HG02798 (cell line): ENCODE data around the gene SMKR1.
"Not testable (repeated sequence)": the region's sequence is repeated elsewhere in the genome, so short reads cannot be mapped to it uniquely, and the experiment has no call there.

ENCODE experiments used
- ATAC-seq: cut with Tn5 transposase; IDR thresholded peaks from one replicate; pipeline ENCODE4 v1.9.1; 2021; ENCODE audit warnings: mild to moderate bottlenecking; ENCODE audit not compliant: unreplicated experiment, poor library complexity

Gene SMKR1

DNA sequence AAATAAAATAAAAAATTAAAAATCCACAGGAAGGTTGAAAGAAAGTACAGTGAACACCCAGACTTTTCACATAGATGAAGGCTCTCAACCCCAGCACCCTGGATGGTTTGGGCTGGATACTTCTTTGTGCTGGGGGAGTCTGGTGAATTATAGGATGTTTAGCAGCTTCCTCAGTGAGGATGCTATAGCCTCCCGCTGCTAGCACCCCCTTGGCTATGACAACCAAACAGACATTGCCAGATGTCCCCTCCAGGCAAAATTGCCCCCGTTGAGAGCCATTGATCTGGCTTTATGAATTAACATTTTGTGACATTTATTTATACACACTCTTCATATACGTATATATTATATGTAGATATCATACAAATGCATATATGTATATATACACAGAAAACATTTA, 21.6 kb downstream of the SMKR1 start:
- ATAC-seq, result no peak

GRCh38 chr7:129524405-129524804, 22.1 kb downstream of the SMKR1 start:
- ATAC-seq, result not testable (repeated sequence)

DNA sequence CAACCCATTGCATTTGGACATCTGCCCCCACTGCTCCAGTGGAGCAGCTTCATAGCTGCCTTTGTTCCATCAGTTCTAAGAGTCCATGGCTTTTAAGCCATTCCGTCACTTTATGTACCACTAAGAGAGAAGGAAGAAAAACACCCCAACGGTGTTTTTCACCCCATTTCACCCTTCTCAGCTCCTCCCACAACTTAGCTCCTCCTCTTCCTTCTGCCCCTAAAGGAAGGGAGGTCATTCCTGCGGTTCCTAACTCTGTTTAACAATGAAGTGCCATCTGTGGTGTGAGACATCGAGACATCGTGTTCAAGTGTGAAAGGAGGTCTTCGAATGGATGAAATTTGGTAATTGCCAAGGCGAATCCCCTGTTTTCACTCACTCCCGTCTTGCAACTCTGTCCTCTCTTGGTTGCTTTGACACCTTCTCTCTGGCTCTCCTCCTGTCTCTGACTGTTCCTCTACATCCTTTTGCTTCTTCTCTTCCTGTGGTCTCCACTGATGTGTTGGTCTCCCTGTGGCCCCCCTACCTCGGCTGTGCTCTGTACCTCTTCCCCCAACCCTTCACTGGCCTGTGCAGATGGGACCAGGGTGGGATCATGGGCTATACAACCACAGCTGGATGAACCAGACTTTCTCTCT, 23.0 kb downstream of the SMKR1 start:
- no peak for ATAC-seq

DNA sequence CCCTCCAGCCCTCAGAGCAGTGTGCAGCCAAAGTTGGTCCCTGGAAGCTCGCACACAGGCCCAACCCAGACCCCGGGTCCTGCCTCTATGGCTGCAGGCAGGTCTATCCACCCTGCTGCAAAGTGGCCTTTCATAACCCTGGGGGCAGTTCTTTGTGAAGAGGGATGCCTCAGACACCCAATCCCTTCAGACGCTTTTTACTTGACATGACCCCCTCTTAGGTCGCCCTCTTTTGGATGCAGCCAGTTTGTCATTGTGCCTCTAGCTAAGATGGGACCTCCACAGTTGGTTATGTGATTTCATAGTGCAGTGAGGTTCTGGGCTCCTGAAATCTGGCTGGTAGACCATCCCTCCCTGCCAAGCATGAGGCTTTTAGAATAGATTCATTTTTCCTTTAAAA, 27.3 kb downstream of the SMKR1 start:
- no peak for ATAC-seq

DNA sequence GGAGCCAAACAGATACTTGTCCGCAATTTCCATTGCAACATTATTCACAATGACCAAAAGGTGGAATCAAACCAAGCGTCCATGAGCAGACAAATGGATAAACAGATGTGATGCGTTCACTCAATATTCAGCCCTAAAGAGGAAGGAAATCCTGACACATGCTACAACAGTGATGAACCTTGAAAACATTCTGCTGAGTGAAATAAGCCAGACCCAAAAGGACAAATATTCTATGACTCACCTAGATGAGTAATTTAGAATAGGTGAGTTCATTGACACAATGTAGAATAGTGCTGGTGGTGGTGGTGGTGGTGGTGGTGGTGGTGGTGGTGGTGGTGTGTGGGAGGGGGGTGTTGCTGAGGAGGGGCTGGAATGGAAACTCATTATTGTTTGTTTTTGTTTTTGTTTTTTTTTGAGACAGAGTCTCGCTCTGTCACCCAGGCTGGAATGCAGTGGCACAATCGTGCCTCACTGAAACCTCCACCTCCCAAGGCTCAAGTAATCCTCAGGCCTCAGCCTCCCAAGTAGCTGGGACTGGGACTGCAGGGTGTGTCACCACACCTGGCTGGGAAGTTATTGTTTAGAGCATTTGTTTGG, 28.6 kb downstream of the SMKR1 start:
- ATAC-seq, result no peak

DNA sequence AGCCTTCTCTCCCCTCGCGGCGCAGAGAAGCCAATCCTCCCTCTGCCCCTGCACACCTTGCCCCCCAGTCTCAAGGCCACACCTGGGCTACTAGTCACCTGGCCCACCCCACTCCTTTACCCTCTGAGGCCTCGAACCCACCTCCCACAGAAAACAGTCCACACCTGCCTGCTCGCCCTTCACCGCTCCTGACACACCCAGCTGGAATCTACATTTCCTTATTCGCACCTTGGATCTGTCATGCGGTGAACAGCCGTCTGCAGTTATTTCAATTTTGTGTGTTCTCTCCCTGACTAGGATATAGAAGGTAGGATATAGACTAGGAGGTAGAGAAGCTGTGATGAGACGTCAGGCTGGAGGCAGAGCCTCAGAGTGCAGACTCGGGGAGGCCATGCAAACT, 29.4 kb downstream of the SMKR1 start:
- ATAC-seq, result no peak

DNA sequence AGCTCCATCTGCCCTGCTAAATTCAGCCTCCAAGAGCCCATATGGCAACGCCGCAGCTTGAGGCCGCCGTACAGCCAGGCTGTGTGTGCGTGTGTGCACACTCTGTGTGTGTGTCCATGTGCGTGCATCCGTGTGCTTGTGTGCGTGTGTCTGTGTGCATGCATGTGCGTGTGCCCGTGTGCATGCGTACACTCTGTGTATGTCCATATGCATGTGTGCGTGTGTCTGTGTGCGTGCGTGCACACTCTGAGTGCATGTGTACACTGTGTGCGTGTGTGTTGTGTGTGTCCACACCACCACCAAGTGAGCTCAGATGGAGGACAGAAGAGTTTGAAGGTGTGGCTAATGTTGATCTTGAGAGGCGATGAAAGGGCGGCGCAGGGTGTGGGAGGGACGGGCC, 30.0 kb downstream of the SMKR1 start:
- ATAC-seq, result no peak

DNA sequence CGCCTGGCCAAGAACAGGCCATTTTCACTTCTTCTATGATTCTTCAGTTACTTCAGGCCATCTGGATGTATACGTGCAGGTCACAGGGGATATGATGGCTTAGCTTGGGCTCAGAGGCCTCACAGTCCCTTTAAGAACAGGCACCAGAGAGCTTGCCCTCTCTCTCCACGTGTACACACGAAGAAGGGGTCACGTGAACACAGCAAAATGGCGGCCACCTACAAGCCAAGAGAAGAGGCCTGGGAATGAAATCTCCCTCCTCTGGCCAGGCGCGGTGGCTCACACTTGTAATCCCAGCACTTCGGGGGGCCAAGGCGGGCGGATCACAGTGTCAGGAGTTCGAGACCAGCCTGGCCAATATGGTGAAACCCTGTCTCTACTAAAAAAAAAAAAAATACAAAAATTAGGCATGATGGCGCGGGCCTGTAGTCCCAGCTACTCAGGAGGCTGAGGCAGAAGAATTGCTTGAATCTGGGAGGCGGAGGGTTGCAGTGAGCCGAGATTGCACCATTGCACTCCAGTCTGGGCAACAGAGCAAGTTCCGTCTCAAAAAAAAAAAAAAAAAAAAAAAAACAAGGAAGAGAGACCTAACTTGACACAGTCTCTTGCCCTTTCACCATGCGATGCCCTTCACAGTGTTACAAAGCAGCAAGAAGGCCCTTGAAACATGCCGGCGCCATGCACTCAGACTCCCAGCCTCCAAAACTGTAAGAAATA, 32.4 kb downstream of the SMKR1 start:
- ATAC-seq, result not testable (repeated sequence)

DNA sequence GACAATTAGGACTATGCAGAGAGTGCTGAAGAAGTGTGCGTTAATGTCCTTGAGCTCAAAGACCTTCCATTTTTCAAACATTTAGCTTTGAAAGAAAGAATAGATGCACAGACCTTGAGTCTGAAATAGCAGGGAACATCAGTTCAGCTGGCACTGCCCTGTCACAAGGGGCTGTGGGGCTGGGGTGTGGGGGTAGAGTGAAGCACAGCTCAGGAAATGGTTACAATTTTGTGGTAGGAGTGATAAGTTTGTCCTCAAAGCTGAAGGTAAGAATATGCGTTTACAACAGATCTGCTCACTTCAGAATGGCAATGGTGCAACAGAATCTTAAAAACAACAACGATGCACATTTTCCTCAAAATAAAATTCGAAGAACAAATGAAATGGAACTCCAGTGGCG, 33.6 kb downstream of the SMKR1 start:
- ATAC-seq, result no peak

- no peak for ATAC-seq
These were observed 34.0 kb downstream of the SMKR1 start for GRCh38 chr7:129536323-129536722.

- ATAC-seq, result no peak
These were observed 36.5 kb downstream of the SMKR1 start for GRCh38 chr7:129538790-129539189.

DNA sequence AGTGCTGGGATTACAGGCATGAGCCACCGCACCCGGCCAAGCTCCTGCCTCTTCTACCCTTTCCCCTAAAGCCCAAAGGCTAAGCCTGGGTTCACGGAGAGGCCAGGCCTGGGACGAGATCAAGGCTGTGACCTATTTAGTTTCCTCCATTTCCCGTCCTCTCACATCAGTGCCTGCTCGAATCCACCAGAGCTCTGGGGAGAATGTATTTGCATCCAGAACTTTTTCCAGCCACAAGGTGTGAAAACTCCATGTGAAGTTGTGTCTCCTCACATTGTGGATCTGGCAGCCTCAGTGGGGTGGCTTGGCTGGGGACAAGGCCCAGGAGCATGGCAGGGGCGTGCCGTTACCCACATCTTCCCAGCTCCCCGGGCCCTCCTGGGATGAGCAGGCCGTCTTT, 38.0 kb downstream of the SMKR1 start:
- ATAC-seq, result no peak

GRCh38 chr7:129544700-129545099, 42.4 kb downstream of the SMKR1 start:
- ATAC-seq, result no peak

DNA sequence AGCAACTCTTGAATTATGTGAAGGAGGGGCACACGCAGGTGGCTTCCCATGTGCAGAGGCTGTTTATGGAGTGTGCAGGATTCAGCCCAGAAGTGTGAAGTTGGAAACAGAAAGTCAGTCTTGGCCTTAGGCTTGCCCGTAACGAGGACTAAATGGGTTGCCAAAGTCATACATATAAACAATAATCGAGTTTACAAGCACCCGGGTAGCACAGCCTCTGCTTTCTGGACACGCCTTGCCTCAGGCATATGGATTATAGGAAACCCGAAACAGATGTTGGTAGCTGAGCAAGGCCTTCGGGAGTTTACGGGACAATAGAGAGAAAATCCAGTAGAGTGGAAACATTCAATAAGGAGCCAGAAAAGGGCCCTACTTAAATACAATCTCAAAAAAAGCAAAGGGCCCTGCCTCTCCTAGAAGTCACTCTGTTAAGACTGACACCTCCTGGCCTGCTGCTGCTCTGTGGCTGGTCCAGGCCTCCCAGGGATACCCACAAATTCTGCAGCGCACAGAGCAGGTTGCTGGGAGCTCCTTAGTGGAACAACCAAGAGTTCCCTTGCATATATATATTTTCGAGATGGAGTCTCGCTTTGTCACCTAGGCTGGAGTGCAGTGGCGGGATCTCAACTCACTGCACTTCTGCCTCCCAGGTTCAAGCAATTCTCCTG, 48.5 kb downstream of the SMKR1 start:
- ATAC-seq, result no peak

DNA sequence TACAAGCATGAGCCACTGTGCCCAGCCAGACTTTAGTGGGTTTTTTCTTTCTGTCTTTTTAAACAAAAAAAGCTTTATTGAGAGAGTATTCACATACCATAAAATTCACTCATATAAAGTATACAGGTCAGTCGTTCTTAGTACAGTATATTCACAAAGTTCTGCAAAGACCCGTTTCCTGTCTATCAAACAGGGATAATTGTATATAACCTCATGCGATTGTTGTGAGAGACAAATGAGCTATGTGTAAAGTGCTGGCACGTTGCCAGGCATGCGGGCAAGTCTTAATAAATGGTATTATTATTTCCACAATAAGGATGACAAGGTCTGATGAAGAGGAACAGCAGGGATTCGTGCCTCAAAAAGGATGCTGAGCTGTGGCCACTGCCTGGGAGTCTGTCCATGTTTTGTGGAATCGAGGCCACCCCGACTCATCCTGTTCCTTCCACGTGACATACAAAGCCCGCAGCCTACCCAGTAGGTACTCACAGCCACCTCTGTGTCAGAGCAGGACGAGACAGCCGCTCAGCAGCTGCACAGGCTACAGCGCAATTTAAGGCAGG, 51.6 kb downstream of the SMKR1 start:
- no peak for ATAC-seq

GRCh38 chr7:129556607-129557133, 54.3 kb downstream of the SMKR1 start:
- ATAC-seq, result no peak

GRCh38 chr7:129557686-129558481, 55.6 kb downstream of the SMKR1 start:
- no peak for ATAC-seq

GRCh38 chr7:129559564-129559963, 57.2 kb downstream of the SMKR1 start:
- ATAC-seq, result no peak

DNA sequence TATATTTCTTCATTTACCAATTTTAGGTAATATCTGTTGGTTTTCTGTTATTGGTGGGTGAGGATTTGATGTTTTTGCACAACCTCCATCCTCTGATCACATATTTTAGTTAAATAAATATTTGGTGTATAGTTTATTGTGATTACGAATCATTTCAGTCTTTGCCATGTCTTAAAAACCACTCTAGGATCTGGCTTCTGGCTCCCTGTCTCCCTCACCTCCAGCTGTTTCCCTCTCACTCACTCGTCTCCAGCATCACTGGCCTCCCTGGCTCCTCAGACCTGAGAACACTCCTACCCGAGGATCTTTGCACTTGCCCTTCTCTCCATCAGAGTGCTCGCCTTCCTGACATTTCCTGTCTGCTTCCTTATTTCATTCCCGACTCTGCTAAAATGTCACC, 58.5 kb downstream of the SMKR1 start:
- no peak for ATAC-seq
